Keratinocyte (primary cell): ENCODE results near the gene TCF21.

ENCODE experiments used
- CTCF ChIP-seq, 3 experiments: IDR thresholded peaks in 1 of 3; conservative IDR thresholded peaks in 1 of 3; optimal IDR thresholded peaks in 1 of 3; 2 replicates in 2 of 3; 3 replicates in 1 of 3; pipeline versions ENCODE3 to v1.5.1; 2011; ENCODE audit warnings: low read length in 3 of 3, mild to moderate bottlenecking in 3 of 3, moderate library complexity in 2 of 3, control low read depth in 1 of 3, inconsistent platforms in 1 of 3; ENCODE audit not compliant: insufficient read depth in 2 of 3; ENCODE audit errors: extremely low read depth in 1 of 3
- EZH2 ChIP-seq: IDR thresholded peaks from one replicate; pipeline ENCODE4 v1.6.1; 2012; ENCODE audit warnings: inconsistent platforms, mild to moderate bottlenecking, low read length, moderate library complexity

GRCh38 chr6:133896344-133896721 is 7.4 kb downstream of the TCF21 start:
- no peak for TF ChIP-seq CTCF (optimal IDR thresholded peaks at IDR 0.05 in 1 of 3, IDR thresholded peaks at IDR 0.05 in 1 of 3, conservative IDR thresholded peaks at IDR 0.05 in 1 of 3; ENCODE audit: extremely low read depth in 1 of 3, insufficient read depth in 2 of 3, low read length in 3 of 3)
- no peak for TF ChIP-seq EZH2
